GM21528 (cell line): Measurements from ENCODE around the gene SPDYE6.
A peak's percentile ranks its signal among the peaks of the same experiment; 100 is the strongest.
"Not testable (repeated sequence)": the region's sequence is repeated elsewhere in the genome, so short reads cannot be mapped to it uniquely, and the experiment has no call there.

Experiments used
- ATAC-seq: cut with Tn5 transposase; IDR thresholded peaks from one replicate; pipeline ENCODE4 v1.9.1; 2021; ENCODE audit warnings: mild to moderate bottlenecking, moderate library complexity; ENCODE audit not compliant: unreplicated experiment, low FRiP score

The SPDYE6 gene

GRCh38 chr7:102365390-102365789 is 9.1 kb upstream of the SPDYE6 start:
- not testable (repeated sequence) for ATAC-seq

DNA sequence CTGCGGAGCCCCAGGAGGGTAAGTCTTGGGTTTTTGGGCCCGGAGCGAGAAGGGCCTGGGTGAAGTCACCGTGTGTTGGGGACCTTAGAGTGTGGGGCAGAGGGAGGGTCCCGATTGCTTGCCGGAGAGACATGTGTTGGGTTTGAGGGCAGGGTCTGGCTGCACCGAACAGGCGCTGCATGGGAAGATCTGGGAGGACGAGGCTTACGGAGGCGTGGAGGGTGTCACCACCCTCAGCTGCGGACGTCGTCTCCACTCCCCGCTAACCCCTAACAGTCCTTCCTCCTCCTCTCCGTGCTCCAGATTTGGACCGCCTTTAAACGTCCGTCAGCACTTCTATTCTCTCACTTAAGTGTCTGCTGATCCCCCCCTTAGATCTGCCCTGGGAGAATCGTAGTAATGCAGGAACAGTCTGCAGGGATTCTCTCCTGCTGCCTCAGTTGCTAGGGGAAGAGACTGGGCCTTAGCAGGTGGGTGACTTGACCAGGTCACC is 8.2 kb upstream of the SPDYE6 start:
- not testable (repeated sequence) for ATAC-seq

DNA sequence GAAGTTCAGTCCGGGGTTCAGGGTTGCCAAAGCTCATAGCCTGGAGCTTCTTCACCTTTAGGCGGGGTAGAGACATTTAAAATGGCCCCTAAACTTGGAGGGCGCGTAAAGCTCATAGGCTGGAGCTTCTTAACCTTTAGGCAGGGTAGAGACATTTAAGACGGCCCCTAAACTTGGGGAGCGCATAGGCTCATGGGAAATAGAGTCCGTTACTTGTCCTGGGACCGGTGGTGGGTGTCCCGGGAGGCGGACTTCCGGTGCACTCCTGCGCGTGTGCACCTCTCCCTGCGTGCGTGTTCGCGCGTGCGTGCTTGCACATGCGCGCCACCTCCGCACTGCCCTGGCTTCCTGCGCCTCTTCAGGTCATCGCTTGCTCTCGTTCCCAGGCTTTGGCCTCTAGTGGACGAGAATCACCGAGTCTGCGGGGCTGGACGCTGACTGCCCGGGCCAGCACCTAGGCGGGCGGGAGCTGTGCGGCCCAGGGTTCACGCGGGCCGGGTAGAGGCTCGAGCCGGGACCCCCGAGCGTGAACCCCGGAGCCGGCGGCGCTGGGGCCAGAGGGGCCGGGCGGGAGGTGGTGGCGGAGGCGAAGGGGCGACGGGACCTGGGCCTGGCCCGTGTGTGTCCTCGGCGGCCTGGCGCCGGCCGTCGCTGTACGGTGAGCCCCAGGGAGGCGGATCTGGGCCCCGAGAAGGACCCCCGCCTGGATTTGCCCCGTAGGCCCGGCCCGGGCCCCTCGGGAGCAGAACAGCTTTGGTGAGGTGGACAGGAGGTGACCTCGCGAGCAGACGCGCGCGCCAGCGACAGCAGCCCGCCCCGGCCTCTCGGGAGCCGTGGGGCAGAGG is 7.5 kb upstream of the SPDYE6 start:
- ATAC-seq, result peak; percentile 99

DNA sequence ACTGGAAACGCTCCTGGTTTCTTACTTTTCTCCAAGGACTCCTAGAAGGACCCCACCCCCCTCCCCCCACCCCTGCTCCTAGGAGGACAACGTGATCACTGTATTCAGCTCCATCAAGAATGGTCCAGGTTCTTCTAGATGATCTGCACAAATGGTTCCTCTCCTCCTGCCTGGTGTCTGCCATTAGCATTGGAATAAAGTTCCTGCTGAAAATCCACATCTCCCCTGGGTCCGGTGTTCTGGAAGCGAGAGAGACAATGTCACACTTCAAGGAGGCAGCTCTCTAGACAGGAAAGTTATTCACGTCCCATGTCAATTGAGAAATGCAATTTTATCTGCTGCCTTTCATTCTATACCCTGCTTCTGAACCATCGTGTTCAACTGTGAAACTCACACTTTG is 9.3 kb downstream of the SPDYE6 start:
- ATAC-seq, result not testable (repeated sequence)

DNA sequence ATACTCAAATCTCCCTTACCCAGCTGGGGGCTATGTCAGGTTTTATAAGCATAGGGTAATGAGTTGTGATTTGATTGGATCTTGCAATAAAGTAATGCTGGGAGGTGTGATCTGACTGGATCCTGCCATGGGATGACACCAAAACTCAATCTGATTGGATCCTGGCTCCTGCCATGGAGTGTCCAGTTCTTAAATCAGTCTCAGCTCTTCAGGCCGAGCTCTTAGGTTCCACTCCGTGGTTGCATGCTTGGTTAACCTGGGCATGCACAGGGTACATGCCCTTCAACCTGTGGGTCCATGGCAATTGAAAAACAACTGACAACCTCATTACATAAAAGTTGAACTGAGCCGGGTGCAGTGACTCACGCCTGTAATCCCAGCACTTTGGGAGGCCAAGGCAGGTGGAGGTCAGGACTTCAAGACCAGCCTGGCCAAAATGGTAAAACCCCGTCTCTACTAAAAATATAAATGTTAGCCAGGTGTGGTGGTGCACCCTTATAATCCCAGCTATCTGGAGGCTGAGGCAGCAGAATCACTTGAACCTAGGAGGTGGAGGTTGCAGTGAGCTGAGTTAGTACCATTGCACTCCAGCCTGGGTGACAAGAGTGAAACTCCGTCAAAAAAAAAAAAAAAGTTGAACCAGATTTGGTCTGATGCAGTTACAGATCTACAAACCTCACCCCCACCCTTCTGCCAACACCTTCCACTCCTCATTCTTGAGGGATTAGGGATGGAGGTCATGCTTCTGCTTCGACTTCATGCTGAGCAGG is 15.5 kb downstream of the SPDYE6 start:
- ATAC-seq, result not testable (repeated sequence)

GRCh38 chr7:102337420-102337819 is 18.8 kb downstream of the SPDYE6 start:
- not testable (repeated sequence) for ATAC-seq

DNA sequence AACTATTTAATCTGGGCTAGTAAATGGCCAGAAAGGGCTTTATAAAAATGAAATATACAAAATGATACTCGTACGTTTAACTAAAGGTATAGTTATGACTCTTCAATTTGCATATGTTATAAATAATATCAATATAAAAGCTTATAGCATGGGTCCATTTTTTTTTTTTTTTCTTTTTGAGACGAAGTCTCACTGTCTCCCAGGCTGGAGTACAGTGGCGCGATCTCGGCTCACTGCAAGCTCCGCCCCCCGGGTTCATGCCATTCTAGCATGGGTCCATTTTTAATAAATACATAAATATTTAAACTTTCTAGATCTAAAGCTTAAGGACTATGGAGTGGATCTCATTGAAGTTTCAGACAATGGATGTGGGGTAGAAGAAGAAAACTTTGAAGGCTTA is 19.2 kb downstream of the SPDYE6 start:
- not testable (repeated sequence) for ATAC-seq

GRCh38 chr7:102335574-102335973 is 20.7 kb downstream of the SPDYE6 start:
- ATAC-seq, result not testable (repeated sequence)

- not testable (repeated sequence) for ATAC-seq
These were observed 25.4 kb downstream of the SPDYE6 start for GRCh38 chr7:102330666-102331460.

DNA sequence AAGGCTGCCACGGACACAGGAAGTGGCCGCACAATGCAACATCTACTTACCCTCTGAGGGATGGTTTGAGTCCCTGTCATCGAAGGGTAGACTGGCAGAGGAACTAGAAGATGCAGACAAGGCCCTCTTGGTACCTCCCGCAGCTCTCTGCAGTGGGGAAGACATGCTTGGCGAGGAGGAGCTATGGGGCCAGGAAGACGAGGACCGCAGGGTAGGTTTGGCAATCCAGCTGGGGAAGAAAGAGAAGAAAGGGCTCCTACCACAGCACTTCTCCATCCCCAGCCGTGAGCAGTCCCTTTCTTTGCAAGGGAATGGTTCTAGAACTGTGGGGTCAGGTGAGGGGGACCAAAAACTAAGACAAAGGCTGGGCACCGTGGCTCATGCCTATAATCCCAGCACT is 26.9 kb downstream of the SPDYE6 start:
- not testable (repeated sequence) for ATAC-seq

- not testable (repeated sequence) for ATAC-seq
These were observed 27.4 kb downstream of the SPDYE6 start for GRCh38 chr7:102328863-102329262.

- ATAC-seq, result not testable (repeated sequence)
These were observed 29.1 kb downstream of the SPDYE6 start for GRCh38 chr7:102327183-102327582.

GRCh38 chr7:102326157-102326889 is 29.9 kb downstream of the SPDYE6 start:
- ATAC-seq, result no peak

DNA sequence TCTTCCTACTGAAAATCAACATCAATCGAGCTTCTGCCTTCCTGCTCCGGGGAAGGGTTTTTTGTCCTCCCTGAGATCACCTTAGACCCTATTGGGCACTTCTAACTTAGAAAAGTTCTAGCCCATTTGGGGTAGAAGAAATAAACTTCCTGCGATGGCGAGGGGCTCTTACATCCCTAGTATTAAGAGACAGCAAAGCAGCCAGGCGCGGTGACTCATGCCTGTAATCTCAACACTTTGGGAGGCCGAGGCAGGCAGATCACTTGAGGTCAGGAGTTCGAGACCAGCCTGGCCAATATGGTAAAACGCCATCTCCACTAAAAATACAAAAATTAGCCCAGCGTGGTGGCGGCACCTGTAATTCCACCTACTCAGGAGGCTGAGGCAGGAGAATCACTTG is 31.1 kb downstream of the SPDYE6 start:
- not testable (repeated sequence) for ATAC-seq

DNA sequence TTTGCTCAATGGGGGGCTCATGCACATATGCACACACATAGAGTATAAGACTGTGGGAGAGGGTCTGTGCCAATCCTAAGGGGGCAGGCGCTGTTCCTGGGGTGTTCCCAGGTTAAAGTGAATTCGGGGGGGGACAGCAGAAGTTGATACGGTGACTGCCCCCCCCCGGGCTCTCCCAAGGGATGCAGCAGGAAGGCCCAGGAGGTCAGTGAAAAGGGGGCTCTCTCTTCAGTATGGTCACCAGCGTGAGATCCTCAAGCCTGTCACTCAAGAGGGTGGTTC is 32.4 kb downstream of the SPDYE6 start:
- no peak for ATAC-seq

DNA sequence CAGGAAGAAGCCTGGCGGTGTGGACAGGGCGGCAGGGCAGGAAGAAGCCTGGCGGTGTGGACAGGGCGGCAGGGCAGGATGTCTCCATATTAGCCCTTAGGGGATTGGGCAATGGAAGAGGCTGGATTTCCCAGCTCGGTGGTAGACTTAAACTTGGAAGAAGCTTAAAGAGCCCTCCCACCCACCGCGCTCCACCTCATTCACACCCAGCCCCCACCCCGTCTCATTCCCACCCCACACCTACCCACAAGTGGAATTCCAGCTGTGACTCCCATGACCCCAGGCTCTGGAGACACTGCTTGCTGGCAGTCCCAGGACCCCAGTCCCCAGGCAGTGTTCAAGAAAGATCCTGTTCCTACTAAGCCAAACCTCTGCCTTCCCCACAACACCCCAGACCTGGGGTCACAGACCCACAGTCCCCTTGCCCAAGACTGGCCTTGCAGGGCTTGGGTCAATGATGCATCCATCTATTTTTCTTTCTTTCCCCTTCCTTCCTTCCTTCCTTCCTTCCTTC is 34.0 kb downstream of the SPDYE6 start:
- no peak for ATAC-seq

GRCh38 chr7:102321351-102322201 is 34.7 kb downstream of the SPDYE6 start:
- no peak for ATAC-seq

- no peak for ATAC-seq
These were observed 35.5 kb downstream of the SPDYE6 start for GRCh38 chr7:102320601-102321350.
